Hepatocyte (in vitro differentiated cells): ENCODE measurements around the gene VPS18. TPM values are rescaled to one million over a fixed set of nuclear protein-coding genes. Genes with fewer than 3 reads are reported as not detected.

Experiments used
- DNase-seq: peaks from one replicate; pipeline ENCODE4 v3.0.0-alpha.2; 2016; ENCODE audit warnings: low spot score
- H2AFZ ChIP-seq: fragments of 200-600 bp; sonication (generic); 2 replicates; pipeline ENCODE4 v1.6.0; 2016; ENCODE audit warnings: antibody characterized with exemption, mild to moderate bottlenecking
- H3K27ac ChIP-seq: fragments of 200-600 bp; sonication (generic); 2 replicates; pipeline ENCODE4 v1.5.1; 2016; ENCODE audit warnings: mild to moderate bottlenecking
- H3K27me3 ChIP-seq: fragments of 200-600 bp; sonication (generic); 2 replicates; pipeline ENCODE4 v1.6.1; 2016
- H3K36me3 ChIP-seq: fragments of 200-600 bp; sonication (generic); replicated peaks from 2 replicates; pipeline ENCODE4 v1.5.1; 2016; ENCODE audit warnings: low read depth; ENCODE audit not compliant: insufficient read depth
- H3K4me1 ChIP-seq: fragments of 200-600 bp; sonication (generic); 2 replicates; pipeline ENCODE4 v1.5.1; 2016; ENCODE audit warnings: mild to moderate bottlenecking, moderate library complexity; ENCODE audit not compliant: insufficient read depth
- H3K4me2 ChIP-seq: fragments of 200-600 bp; sonication (generic); 2 replicates; pipeline ENCODE4 v1.6.0; 2016
- H3K4me3 ChIP-seq: fragments of 200-600 bp; sonication (generic); 2 replicates; pipeline ENCODE4 v1.5.1; 2016; ENCODE audit warnings: mild to moderate bottlenecking
- H3K79me2 ChIP-seq: fragments of 200-600 bp; sonication (generic); 2 replicates; pipeline ENCODE4 v1.6.0; 2017; ENCODE audit warnings: mild to moderate bottlenecking
- H3K9me2 ChIP-seq: fragments of 200-600 bp; sonication (generic); replicated peaks from 2 replicates; pipeline ENCODE4 v1.6.0; 2017; ENCODE audit warnings: mild to moderate bottlenecking; ENCODE audit not compliant: insufficient read depth
- H3K9me3 ChIP-seq: fragments of 200-600 bp; sonication (generic); 2 replicates; pipeline ENCODE4 v1.5.1; 2016; ENCODE audit warnings: low read depth, mild to moderate bottlenecking
- H4K20me1 ChIP-seq: fragments of 200-600 bp; sonication (generic); 2 replicates; pipeline ENCODE4 v1.6.0; 2016; ENCODE audit warnings: mild to moderate bottlenecking; ENCODE audit not compliant: insufficient read depth, poor library complexity, severe bottlenecking
- CTCF ChIP-seq: fragments of 200-600 bp; sonication (generic); IDR thresholded peaks from 2 replicates; pipeline ENCODE4 v1.5.1; 2016; ENCODE audit warnings: antibody characterized with exemption, mild to moderate bottlenecking; ENCODE audit not compliant: poor library complexity
- EZH2 ChIP-seq: fragments of 200-600 bp; sonication (generic); IDR thresholded peaks from 2 replicates; pipeline ENCODE4 v1.6.1; 2016; ENCODE audit warnings: antibody characterized with exemption, mild to moderate bottlenecking, borderline replicate concordance
- EZH2phosphoT487 ChIP-seq: fragments of 200-600 bp; sonication (generic); IDR thresholded peaks from one replicate; pipeline ENCODE4 v1.6.1; 2018; ENCODE audit warnings: antibody characterized with exemption, mild to moderate bottlenecking, low read depth, moderate library complexity; ENCODE audit not compliant: unreplicated experiment, severe bottlenecking
- WGBS: methylation state at CpG from one replicate; pipeline ENCODE4 v1.1.6; 2016; ENCODE audit warnings: low lambda C conversion rate; ENCODE audit errors: missing lambda C conversion rate; 5-methylcytosine and 5-hydroxymethylcytosine counted together
- polyA plus RNA-seq: library from polyadenylated mRNA; unstranded; fragments of >200 nt; fragmentation: Nextera tagmentation; extraction: Ambion mirVana; gene quantifications from 2 replicates; pipeline ENCODE4 v1.2.1, GENCODE V29; 2016
- total RNA-seq: library from RNA; depleted of rRNA; stranded (reverse); fragments of >200 nt; gene quantifications from 2 replicates; pipeline ENCODE4 v1.2.3, GENCODE V29; 2014

Gene VPS18
- total and polyA plus RNA-seq, 2 experiments from 2014 or later: 38.3 to 40.3 TPM

- DNase-seq: no peak
- Histone ChIP-seq H3K9me2 (no peaks in the 10 kb centered on the region), H2AFZ (no peak overlapping the region), H3K4me1 (peaks cover 19% of the 10 kb centered on the region), H3K9me3 (no peaks in the 10 kb centered on the region), H3K4me2 (no peak overlapping the region), H3K27me3 (no peaks in the 10 kb centered on the region), H3K4me3 (no peak overlapping the region), H3K79me2 (no peaks in the 10 kb centered on the region), H3K36me3 (no peaks in the 10 kb centered on the region), H4K20me1 (no peaks in the 10 kb centered on the region), H3K27ac (no peak overlapping the region)
- 87% methylated on average over 12 of the region's 12 CpGs for WGBS
- TF ChIP-seq EZH2phosphoT487: no peak
- TF ChIP-seq EZH2: no peak
- no peak for TF ChIP-seq CTCF
These were observed 20.9 kb downstream of the VPS18 start for GRCh38 chr15:40915116-40915661.

GRCh38 chr15:40915679-40916078 lies 21.4 kb downstream of the VPS18 start:
- no peaks in the 10 kb centered on the region for H3K27me3 ChIP-seq
- no peak overlapping the region for H2AFZ ChIP-seq
- H3K79me2 ChIP-seq: no peaks in the 10 kb centered on the region
- no peaks in the 10 kb centered on the region for H3K9me2 ChIP-seq
- H3K27ac ChIP-seq: no peak overlapping the region
- no peaks in the 10 kb centered on the region for H3K9me3 ChIP-seq
- H3K4me2 ChIP-seq: no peak overlapping the region
- DNase-seq: no peak
- TF ChIP-seq EZH2phosphoT487: no peak
- no peak for TF ChIP-seq EZH2
- TF ChIP-seq CTCF: no peak
- H3K4me1 ChIP-seq: peaks cover 14% of the 10 kb centered on the region
- H4K20me1 ChIP-seq: no peaks in the 10 kb centered on the region
- H3K4me3 ChIP-seq: no peak overlapping the region
- H3K36me3 ChIP-seq: no peaks in the 10 kb centered on the region
- WGBS: 83% methylated on average over 6 of the region's 6 CpGs

- Histone ChIP-seq H3K4me3 (no peak overlapping the region), H3K79me2 (no peaks in the 10 kb centered on the region), H3K4me1 (peaks cover 8% of the 10 kb centered on the region), H3K9me3 (no peaks in the 10 kb centered on the region), H3K27me3 (no peaks in the 10 kb centered on the region), H4K20me1 (no peaks in the 10 kb centered on the region), H3K36me3 (no peaks in the 10 kb centered on the region), H2AFZ (no peak overlapping the region), H3K27ac (no peak overlapping the region), H3K9me2 (no peaks in the 10 kb centered on the region), H3K4me2 (no peak overlapping the region)
- TF ChIP-seq CTCF (no peak), EZH2phosphoT487 (no peak), EZH2 (no peak)
- WGBS: 75% methylated on average over 11 of the region's 11 CpGs
- no peak for DNase-seq
These were observed 23.3 kb downstream of the VPS18 start for GRCh38 chr15:40917585-40917984.
